ENCODE measurements around the gene SORCS3.

SORCS3 gene

DNA sequence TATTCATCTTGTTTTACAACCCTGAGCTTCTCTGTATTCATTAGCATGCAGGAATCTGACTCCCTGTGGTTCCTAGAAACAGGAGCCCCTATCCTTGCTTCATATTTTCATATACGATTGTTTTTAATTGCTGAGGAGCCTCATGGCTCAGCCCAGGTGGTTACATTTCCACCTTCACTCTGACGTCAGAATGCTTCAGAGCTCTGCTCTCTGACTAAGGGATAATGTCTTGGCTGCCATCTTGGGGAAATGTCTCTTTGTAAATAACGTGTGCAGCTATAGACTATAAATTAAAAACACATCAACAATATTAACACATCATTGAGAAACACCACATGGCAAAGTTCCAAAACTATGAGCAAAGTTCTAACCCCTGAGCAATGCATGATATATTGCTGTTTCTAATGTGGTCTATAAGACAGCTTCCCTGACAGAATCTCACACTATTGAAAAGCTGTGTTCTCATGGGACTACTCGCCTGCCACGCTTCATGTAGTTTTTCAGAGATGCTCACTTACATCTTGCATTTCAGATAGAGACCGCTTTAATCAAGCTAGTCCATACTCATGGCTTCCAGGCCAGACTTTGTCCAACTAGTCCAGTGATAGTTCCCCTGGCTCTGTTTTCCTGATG lies 227.0 kb downstream of the SORCS3 start:
- no peak for DNase-seq

DNA sequence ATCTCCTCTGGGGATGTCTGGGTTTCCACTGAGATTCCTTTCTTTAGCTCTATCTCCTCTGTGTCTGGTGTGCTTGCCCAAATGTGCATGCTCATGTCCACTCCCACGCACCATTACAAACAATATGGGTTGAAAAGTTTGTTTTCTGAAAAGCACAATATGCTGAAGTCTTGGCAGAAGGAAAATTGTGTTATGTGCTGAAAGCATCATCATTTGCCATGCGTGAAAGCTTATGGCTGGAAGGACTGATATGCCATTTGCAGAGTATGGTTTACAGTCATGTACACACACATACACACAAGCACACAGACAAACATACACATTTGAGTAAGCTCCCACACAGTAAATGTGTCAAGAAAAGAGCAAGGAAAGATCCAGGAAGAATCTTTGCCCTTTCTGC lies 231.6 kb downstream of the SORCS3 start:
- DNase-seq, result no peak

GRCh38 chr10:104873161-104873560 lies 232.1 kb downstream of the SORCS3 start:
- no peak for DNase-seq

GRCh38 chr10:104875561-104875960 lies 234.5 kb downstream of the SORCS3 start:
- no peak for DNase-seq

- DNase-seq, result no peak
Observed at GRCh38 chr10:104880624-104881398, 239.7 kb downstream of the SORCS3 start.

DNA sequence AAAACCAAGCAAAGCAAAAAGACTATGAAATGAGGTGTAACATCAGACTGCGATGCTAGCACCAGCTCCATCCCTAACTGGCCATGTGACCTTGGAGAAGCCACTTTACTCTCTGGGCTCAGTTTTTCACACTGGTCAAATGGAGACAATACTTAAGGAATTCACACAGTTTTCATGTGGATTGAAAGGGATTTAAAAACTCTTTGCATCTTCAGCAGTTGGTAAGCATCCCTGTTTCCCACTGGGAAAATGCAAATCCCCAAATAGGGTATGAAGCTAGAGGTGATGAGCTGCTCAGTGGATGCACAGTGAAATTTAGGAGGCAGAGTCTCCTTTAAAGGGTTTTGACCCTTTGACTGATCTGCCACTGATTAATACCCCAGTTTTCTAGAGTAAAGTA lies 240.7 kb downstream of the SORCS3 start:
- no peak for DNase-seq

DNA sequence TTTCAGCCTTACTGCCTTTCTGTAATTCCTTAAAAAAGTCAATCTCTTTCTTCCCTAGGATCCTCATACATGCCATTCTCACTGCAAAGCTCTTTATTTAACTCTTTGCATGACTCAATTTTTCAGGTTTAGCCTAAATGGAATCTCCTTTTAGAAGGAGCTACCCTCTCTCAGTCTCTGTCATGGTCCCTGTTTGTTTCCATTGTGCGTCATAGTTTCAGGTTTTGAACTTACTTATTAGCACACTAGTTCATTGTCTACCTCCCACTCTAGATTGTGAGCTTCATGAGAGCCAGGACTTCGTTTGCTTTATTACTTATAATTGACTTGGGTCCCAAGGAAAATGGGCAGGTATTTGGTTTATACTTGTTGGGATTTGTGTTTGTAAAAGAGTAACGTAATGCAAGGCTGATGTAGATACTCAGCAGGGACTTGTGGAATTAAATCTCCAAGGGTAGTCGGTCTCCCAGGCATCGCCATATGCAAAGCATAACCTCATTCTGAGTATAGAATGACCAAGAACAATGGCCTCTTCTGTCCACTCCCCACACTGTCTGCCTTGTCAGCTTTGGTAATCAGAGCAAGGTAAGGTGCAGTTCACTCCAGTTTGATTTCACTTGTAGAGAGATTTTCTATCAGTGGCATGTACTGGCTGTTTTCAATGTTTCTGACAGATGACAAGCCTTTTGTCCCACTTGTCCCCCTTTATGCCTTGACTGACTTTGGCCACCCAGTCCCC lies 252.0 kb downstream of the SORCS3 start:
- DNase-seq, result no peak

- no peak for DNase-seq
Observed at GRCh38 chr10:104893701-104894100, 252.6 kb downstream of the SORCS3 start.

DNA sequence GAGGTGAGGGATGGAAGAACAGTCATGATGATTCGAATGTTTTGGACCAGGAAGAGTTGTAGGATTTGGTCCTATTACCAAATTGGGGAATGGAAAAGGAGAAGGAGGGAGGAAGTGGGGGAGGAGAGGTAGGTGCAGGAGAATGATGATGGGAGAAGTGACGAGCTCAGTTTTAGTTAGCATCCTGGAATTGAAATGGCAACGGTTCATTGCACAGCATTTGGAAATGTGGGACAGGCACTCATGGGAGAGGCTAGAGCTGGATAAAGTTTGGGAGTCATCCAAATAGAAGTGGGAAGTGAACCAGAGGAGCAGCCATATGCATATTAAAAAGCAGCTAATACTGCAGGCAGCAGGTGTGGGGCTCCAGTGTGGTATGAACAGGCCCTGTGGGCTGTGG lies 253.6 kb downstream of the SORCS3 start:
- DNase-seq, result no peak

DNA sequence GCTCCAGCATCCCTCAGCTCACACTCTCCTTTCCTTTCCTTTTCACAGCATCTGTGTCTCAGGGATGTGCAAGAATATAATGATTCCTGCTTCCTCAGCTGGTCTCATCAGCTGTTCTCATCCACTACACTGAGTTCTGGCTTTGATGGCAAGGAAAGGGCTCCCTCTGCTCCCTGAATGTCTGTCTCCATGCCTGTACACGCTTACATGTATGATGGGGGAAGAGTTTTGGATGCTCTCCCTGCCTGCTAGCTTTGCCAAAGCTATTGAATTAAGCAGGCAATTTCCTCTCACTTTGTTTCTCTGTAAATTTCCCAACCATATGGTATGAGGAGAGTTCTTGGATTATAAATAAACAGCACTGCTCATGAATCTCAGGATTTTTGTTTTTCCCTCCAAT lies 254.5 kb downstream of the SORCS3 start:
- DNase-seq, result no peak

DNA sequence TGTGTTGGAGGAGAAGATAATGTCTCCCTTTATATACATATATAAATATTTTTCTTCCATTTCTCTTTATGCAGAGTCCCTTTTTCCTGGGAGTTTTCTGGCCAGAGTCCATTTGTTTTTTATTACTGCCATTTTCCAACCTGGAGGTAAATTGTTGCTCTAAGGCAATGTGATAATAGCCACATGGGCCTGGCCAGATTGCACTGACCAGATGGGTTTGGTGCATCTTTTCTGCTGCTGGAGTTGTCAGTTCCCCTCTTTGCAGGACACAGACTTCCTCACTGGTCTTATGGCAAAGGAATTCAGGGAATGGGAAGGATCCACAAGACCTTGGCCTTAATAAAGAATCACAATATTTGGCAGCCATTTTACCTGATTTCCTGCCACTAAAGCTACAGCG lies 254.9 kb downstream of the SORCS3 start:
- no peak for DNase-seq

GRCh38 chr10:104897696-104898095 lies 256.6 kb downstream of the SORCS3 start:
- DNase-seq, result no peak

DNA sequence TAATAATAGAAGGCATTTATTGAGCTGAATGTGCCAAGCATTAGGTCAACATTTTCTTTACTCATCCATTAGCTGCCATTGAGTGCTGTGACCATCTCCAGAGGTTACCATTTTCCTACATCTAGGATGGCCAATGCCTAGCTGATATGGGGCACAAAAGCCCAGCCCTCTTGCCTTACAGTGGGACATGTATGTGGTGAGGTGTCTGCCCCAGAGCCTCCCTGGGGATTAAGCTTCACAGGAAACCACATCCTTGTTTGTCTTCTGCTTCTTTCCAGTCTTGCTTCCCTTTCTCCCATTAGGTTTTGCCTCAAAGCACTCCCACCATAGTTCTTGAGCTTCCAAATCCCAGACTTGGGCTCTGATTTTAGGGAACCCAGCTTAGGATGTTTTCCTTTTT lies 258.7 kb downstream of the SORCS3 start:
- DNase-seq, result no peak

DNA sequence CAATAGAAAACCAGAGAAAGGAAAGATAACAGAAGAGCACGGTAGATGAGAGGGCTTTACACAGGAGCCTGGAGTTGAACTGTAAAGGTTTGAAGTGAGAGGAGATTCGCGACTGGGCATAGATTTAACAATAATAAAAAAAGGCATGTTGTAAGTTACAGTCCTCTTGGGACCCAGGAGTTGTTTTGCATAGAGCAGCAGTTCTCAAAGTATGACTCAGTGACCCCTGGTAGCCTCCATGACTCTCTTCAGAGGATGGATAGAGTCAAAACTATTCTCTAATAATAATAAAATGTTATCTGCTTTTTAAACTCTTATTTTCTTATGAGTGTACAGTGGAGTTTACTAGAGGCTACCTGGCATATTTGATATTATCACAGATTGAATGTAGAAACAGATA lies 262.3 kb downstream of the SORCS3 start:
- DNase-seq, result no peak

DNA sequence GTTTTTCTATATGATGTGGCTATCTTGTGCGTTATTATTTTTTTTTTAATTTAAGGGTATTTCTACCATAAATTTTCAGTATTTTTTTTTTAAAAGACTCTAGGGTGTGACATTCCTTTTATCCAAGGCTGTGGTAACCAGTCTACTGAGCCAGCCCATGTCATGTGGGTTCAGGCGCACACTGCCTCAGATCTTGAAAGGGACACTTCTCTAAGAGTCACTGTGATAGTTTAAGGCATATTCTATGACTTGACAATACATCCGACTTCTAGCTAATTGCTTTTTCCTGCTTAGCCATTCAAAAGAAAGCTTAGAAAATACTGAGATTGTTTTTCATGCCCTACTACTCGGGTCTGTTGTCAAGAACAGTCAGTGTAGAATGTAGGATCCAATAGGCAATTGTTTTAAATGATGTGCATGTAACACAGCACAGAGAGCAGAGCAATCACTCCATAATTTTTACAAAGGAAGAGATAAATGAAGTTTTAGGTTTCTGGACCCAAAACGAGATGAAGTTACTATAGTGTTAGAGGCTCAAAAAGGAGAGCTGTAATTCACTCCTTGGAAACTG lies 263.7 kb downstream of the SORCS3 start:
- no peak for DNase-seq

DNA sequence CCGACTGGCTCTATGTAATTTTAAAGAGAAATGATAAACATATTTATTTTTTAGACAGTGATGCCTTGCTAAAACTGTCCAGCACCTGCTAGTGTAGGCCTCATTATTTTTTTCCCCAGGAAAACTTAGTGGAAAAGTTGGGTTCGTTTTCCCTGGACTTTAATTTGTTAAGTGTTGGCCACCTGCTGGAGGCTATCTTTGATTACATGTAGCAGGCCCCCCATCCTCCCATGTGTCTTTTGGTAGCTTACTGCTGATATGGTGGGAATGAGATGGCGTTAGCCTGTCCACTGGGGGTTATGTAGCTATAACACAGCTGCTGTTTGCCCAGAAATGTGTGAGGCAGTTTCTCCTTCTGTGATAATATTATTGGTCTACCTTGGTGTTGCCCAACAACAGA lies 265.0 kb downstream of the SORCS3 start:
- DNase-seq, result no peak

- no peak for DNase-seq
Observed at GRCh38 chr10:104907521-104907920, 266.4 kb downstream of the SORCS3 start.

DNA sequence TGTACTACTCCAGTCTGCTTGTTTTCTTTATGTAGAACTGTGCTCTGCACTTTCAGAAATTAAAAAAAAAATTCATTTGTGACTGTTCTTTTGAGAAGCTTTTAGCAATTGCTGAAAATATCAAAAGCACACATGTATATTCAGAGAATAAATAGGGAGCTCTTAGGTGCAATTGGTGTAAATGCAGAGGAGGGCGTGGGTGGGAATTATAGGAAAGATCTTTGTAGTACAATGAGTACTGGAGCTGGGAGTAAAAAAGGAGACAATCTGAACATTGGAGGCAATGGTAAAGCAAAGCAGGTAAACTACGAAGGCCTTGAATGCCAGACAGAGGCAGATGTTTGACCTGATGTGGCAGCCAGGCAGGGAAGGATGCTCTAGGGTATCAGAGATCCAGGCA lies 267.5 kb downstream of the SORCS3 start:
- no peak for DNase-seq

DNA sequence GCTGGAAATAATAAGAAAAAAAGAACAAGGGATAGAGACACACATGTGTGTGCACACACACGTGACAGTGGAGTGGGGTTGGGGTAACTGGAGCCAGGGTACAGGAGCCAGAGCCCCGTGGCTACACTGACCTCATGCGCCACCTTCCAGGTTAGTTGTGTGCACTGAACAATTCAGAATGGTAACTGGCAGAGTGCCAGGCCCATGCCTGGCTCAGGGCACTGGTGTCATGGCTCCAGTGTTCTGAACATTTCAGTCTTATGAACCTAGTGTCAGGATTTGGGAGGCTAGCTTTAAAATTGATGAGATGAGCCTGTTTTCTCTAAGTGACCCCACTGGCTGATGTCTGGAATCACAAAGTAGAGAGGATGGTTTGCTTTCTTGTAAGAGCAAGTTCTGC lies 269.6 kb downstream of the SORCS3 start:
- DNase-seq, result no peak

DNA sequence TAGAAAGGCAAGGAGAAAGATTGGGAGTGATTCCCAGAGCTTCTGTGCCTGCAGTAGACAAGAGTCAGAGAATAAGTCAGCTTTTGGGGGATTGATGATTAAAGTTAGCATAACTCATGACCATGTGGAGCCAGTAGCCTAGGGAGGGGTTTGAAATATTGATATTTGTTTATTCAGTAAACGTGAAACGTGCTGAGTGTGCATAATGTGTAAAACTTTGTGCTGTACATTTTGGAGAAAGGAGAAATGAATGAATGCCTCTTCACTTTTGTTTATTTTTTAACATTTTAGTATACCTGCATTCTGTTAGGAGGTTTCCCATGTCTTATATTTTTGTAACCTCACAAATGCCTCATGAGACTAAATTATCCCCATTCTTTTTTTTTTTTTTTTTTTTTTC lies 272.3 kb downstream of the SORCS3 start:
- DNase-seq, result no peak

DNA sequence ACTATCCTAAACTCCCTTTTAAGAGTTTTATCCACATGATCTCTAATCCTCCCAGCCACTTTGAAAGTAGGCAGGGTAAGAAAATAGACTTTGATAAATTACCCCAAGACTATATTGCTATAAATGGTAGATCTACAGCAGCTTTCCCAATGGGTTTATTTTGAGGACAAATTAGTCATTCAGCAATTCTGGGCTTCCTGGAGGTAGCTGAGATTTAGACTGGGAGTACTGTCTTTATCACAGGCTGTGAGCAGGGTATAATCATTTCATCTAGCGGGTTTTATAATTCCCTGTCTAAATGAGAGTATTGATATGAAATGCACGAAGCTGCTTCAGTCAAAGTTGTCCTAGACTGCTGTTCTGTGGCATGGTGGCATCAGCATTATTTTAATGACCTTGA lies 279.4 kb downstream of the SORCS3 start:
- no peak for DNase-seq

- DNase-seq, result no peak
Observed at GRCh38 chr10:104921763-104922162, 280.7 kb downstream of the SORCS3 start.

DNA sequence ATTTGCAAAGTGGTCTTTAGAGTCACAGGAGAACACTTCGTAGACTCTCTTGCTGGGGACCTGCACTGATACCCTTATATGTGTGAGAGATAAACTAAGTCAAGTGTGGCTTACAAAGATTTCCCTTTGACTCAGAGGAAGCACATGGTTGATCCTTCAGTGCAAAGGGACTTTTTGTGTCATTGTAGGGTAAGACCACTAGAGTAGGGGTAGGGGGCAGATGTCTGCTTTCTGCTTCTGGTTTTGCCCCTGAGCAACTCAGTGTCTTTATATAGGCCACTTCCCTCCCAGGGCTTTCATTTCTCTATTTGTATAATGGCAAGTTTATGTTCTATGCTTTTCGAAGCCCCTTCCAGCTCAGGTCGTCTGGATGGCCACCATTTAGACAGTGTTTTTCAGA lies 281.7 kb downstream of the SORCS3 start:
- DNase-seq, result no peak

GRCh38 chr10:104923501-104923900 lies 282.4 kb downstream of the SORCS3 start:
- no peak for DNase-seq
